GM18951 (cell line): ENCODE measurements around the gene PPM1A.

ENCODE experiments used
- POLR2A ChIP-seq: IDR thresholded peaks from 4 replicates; pipeline ENCODE4 v1.6.1; 2011; ENCODE audit warnings: mild to moderate bottlenecking; ENCODE audit not compliant: insufficient read length, insufficient read depth; ENCODE audit errors: extremely low read depth
- in situ Hi-C: fragments of 300-500 bp; cut with MboI; formaldehyde crosslinking; loops from one replicate; pipeline ENCODE4 v1.12.0; 2022; ENCODE audit warnings: low sequenced_read_pairs, mixed read lengths, inconsistent platforms; ENCODE audit not compliant: unreplicated experiment

The PPM1A gene

DNA sequence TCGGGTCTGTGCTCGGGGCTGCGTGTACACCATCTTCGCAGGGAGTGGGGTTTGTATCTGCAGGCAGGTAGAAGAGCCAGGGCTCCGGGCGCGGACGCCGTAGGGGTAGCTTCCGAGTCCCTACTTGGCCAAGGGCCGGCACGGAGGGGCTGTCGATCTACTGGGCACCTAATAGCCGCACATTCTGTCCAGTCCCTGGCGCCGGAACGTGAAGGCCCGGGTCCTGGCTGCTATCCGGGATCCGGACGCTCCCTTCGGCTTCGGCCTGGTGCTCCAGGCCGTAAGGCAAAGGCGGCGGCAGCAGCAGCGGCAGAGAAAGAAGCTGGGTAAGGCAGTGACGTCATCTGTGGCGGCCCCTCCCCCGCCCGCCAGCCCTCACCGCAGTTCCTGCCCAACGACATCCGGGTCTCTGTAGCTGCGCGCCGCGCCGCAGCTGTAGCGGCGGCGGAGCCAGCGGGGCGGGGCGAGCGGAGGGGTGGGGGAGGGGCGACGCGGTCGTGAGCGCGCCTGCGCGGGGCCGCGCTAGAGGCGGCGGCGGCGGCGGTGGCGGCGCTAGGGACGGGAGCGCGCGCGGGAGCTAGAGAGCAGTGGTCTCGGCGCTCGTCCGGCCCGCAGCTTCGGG is at the start of gene PPM1A:
PPM1A (plus strand) TSS at position 525 of the 622 bp plus-strand sequence. CDS start 33,483 bp downstream, outside the sequence.
- in situ Hi-C loops = no loop called here

GRCh38 chr14:60199321-60199720 is 49.7 kb upstream of the PPM1A start:
- TF ChIP-seq POLR2A = no peak
- in situ Hi-C loops = loop anchor here (25.0 kb wide), 1 partner anchor 562 kb away; no protein-coding TSS in a partner anchor

More for the DNA sequence above, at the start of gene PPM1A:
- peak; percentile 89 for TF ChIP-seq POLR2A

- TF ChIP-seq POLR2A = peak; percentile 14
- in situ Hi-C loops = no loop called here
These were observed 44.7 kb upstream of the PPM1A start for GRCh38 chr14:60204104-60204842.

GRCh38 chr14:60204843-60205774 is 43.9 kb upstream of the PPM1A start:
- in situ Hi-C loops = no loop called here

DNA sequence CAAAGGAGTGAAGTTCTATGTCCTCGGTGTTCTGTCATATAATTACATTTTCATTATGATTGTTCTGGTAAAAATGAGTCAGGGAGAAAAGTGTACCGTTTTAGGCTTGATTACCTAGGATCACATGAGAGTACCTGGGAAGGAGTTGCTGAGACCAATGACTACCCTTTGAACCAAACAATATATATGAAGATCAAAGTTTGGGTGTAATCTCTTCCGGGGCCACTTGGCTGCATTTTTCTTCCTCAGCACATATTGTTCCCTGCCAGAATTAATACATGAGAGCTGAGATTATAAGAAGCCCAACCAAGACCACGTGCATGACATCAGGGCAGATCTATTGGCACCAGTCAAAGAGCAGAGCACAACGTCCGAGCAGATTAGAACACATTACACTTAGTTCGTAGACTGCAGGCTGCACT is 42.8 kb upstream of the PPM1A start:
- TF ChIP-seq POLR2A = no peak
- in situ Hi-C loops = no loop called here

More at GRCh38 chr14:60204843-60205774, 43.9 kb upstream of the PPM1A start:
- no peak for TF ChIP-seq POLR2A

DNA sequence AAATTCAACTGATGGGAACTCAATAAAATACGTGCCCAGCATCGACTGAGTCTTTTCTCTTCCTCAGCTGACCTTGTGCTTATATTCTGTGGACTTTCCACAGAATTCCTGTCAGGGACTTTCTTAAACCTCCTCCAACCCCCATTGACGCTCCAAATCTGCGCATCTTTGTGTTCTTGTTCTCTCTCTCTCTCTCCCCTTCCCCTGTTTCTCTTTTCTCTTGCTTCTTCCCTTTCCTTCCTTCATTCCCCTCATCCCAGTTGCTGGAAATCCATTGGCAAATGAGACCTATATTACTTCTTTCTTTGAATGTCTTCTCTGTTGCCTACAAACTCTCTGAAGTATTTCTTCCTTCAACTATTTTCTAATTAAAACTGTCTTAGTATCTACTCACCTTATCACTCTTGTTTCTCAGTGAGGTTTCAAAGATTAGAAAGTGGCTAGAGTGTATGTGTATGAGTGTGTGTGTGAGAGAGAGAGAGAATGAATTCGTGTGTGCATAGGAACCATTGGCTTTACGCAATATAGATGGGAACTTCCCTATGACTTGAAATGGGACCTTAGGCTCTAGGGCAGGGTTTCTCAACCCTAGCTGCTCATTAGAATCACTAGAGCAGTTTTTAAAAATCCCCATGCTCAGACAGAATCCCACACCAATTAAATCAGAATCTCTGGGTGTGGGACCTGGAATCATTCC is 42.0 kb upstream of the PPM1A start:
- TF ChIP-seq POLR2A = no peak
- in situ Hi-C loops = no loop called here

DNA sequence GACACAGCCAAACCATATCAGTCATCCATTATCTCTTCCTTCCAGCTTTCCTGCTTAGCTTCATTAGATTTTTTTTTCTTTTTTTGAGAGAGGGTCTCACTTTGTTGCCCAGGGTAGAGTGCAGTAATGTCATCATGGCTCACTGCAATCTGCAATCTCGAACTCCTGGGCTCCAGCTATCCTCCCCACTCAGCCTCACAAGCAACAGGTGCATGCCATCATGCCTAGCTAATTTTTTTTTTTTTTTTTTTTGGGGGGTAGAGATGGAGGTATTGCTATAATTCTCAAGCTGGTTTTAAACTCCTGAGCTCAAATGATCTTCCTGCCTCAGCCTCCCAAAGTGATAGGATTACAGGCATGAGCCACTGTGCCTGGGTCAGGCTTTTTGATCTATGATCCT is 38.3 kb upstream of the PPM1A start:
- in situ Hi-C loops = no loop called here
- no peak for TF ChIP-seq POLR2A

DNA sequence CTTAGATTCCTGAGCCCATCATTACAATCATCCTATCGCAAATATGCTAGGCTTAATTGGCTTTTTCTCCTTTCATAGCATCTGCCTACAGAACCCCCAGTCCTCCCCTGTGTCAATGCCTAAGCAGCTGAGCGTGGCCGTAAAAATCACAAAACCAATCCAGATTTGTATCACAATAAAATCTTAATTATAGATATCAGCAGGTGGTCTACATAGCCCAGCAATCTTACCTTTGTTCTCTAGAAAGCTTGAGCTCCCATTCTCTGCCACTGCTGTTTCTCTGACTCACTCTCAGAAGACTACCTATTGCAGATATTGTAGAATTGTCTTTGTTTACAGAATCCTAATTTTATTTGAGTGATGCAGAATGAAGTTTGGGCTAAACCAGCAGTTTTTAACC is 37.9 kb upstream of the PPM1A start:
- in situ Hi-C loops = no loop called here
- TF ChIP-seq POLR2A = no peak

- TF ChIP-seq POLR2A = peak; percentile 35
- in situ Hi-C loops = no loop called here
These were observed 36.3 kb upstream of the PPM1A start for GRCh38 chr14:60212503-60213371.

DNA sequence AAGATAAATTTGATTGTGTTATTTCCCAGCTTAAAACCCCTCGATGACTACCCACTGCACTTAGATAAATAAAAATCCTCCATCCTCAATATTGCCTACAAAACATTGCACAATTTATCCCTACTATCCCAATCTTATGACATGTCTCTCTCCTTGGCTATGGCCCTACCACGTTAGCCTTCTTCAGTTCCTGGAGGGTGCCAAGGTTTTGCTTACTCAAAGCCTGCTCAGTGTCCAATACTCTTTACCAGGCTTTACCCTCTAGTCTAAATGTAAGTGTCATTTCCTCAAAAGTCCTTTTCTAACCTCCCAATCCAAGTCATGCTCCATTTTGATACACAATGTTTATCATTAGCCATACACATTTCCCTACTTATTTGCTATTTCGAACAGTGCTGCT is 35.0 kb upstream of the PPM1A start:
- TF ChIP-seq POLR2A = no peak
- in situ Hi-C loops = no loop called here

DNA sequence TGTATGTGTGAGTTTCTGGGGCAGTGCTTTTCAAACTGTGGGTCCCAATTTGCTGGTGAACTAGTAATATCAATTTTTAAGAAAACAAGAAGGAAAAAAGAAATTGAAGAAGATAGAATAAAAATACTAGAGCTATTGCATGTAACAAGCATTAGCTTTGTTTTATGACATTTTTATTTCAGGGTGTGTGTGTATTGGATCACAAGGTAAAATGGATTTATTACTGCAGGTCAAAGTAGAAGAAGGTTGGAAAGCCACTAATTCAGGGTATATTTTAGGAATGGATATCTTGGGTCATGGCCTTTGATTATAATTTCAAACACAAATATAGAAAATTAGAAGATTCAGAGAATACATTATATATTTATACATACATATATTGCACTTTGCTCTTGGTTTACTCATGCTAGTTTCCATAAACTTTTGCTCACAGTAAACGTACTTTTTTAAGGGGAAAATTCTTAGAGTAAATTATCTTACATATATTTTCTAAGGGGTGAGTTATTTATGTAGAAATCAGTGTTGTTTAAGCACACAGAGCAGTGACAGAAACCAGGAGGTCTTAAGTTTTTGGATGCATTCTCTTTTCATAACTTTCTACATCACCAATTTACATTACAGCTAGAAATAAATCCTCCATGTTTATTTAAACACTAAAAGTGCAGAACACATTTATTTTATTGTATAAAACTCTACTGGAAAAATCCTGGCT is 34.5 kb upstream of the PPM1A start:
- no peak for TF ChIP-seq POLR2A
- in situ Hi-C loops = no loop called here
